Nephron progenitor cell (in vitro differentiated cells): ENCODE measurements around the gene VWA8.
"Not testable (repeated sequence)": the region's sequence is repeated elsewhere in the genome, so short reads cannot be mapped to it uniquely, and the experiment has no call there.

Experiments
- DNase-seq: peaks from one replicate; pipeline ENCODE4 v3.0.0; 2021
- H3K27ac Mint-ChIP-seq: 2 replicates; pipeline ENCODE4 v1.8.0; 2021; ENCODE audit warnings: mild to moderate bottlenecking, moderate library complexity, mixed read lengths
- H3K27me3 Mint-ChIP-seq: 2 replicates; pipeline ENCODE4 v1.8.0; 2021; ENCODE audit warnings: mild to moderate bottlenecking, low read depth, mixed read lengths; ENCODE audit not compliant: poor library complexity
- H3K36me3 Mint-ChIP-seq: 2 replicates; pipeline ENCODE4 v1.8.0; 2021; ENCODE audit warnings: low read depth, mixed read lengths
- H3K4me1 Mint-ChIP-seq: 2 replicates; pipeline ENCODE4 v1.8.0; 2021; ENCODE audit warnings: mixed read lengths
- H3K4me3 Mint-ChIP-seq: 2 replicates; pipeline ENCODE4 v1.8.0; 2021; ENCODE audit warnings: mild to moderate bottlenecking, moderate library complexity, mixed read lengths
- H3K9me3 Mint-ChIP-seq: 2 replicates; pipeline ENCODE4 v1.8.0; 2021; ENCODE audit warnings: mild to moderate bottlenecking, moderate library complexity, mixed read lengths
- CTCF ChIP-seq: fragments of 200-600 bp; sonication (generic); IDR thresholded peaks from 2 replicates; pipeline ENCODE4 v1.5.0; 2021; ENCODE audit warnings: antibody characterized with exemption

The VWA8 gene

GRCh38 chr13:41648314-41648935, 312.5 kb downstream of the VWA8 start:
- no peak overlapping the region for H3K27ac Mint-ChIP-seq
- peaks cover 7% of the 10 kb centered on the region for H3K27me3 Mint-ChIP-seq
- DNase-seq, result no peak
- H3K4me1 Mint-ChIP-seq, result peaks cover 29% of the 10 kb centered on the region
- no peak overlapping the region for H3K4me3 Mint-ChIP-seq
- peaks cover under 1% of the 10 kb centered on the region for H3K36me3 Mint-ChIP-seq
- no peaks in the 10 kb centered on the region for H3K9me3 Mint-ChIP-seq
- TF ChIP-seq CTCF, result no peak

GRCh38 chr13:41647699-41648313, 313.1 kb downstream of the VWA8 start:
- DNase-seq, H3K27me3 Mint-ChIP-seq, H3K36me3 Mint-ChIP-seq, H3K9me3 Mint-ChIP-seq, H3K4me3 Mint-ChIP-seq: not testable (repeated sequence)
- Mint-ChIP-seq H3K27ac (peak overlapping the region; percentile 88), H3K4me1 (peaks cover 32% of the 10 kb centered on the region)

DNA sequence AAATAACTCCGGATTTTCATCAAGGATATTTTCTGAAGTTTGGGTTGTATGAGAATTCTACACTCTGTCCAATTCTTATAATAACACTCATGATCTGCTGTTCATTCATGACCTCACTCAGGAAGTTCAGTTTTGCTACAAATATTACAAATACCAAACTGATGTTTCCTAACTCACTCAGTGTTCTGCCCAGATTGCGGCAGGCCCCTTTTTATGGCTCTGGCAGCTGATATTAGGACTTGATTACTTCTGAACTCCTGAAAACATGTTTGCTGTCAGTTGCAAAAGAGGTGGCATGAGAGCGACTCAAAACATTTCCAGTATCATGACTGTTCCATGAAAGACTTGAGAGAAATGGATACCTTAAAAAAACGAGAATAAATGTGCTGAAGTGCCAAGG, 315.6 kb downstream of the VWA8 start:
- Mint-ChIP-seq H3K4me1 (peaks cover 47% of the 10 kb centered on the region), H3K4me3 (no peak overlapping the region), H3K9me3 (no peaks in the 10 kb centered on the region), H3K27me3 (peaks cover 7% of the 10 kb centered on the region), H3K36me3 (no peaks in the 10 kb centered on the region), H3K27ac (no peak overlapping the region)
- TF ChIP-seq CTCF, result no peak
- no peak for DNase-seq

DNA sequence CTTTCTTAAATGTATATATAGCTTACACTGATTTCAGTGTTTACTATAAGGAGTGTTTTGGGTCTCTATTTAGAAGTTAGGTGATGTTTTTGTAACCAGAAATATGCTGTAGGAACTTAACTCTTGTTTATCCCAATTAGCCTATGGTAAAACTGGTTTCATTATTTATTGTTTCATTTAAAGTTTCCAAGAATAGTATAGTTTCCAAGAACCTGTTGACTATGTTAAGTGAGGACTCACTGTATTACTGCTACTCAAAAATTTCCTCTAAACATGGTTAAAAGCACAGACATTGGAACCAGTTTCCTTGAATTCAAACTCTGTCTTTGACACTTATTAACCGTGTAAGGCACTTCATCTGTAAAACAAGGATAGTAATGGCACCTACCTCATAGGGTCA, 316.2 kb downstream of the VWA8 start:
- Mint-ChIP-seq H3K36me3 (no peaks in the 10 kb centered on the region), H3K4me3 (no peak overlapping the region), H3K27me3 (peaks cover 7% of the 10 kb centered on the region), H3K27ac (no peak overlapping the region), H3K9me3 (no peaks in the 10 kb centered on the region), H3K4me1 (peaks cover 52% of the 10 kb centered on the region)
- no peak for TF ChIP-seq CTCF
- no peak for DNase-seq

DNA sequence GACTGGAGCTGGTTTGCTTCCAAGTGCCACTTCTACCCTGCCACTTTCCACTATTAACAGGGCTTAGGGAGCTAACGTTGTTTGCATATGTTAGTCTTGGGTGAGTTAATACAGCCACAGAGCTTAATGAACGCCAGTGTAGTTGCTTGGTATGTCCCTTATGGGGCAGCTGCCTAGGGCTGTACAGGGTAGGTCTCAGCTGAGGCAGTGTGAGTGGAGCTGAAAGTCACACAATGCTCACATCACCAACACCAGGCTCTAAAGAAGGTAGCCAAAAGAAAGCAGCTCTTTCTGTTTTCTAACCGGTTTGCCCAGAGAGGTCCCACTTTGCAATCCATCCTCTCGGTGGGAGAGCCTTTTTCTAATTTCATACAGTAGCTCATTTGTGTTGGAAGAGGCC, 317.4 kb downstream of the VWA8 start:
- Mint-ChIP-seq H3K27me3 (peaks cover 7% of the 10 kb centered on the region), H3K9me3 (no peaks in the 10 kb centered on the region), H3K36me3 (peaks cover 3% of the 10 kb centered on the region), H3K27ac (no peak overlapping the region), H3K4me1 (peaks cover 62% of the 10 kb centered on the region), H3K4me3 (no peak overlapping the region)
- TF ChIP-seq CTCF, result no peak
- no peak for DNase-seq

- no peak for DNase-seq
- Mint-ChIP-seq H3K27ac (no peak overlapping the region), H3K4me3 (no peak overlapping the region), H3K36me3 (peaks cover 7% of the 10 kb centered on the region), H3K9me3 (no peaks in the 10 kb centered on the region), H3K4me1 (peaks cover 58% of the 10 kb centered on the region), H3K27me3 (peaks cover 5% of the 10 kb centered on the region)
- no peak for TF ChIP-seq CTCF
These were observed 318.9 kb downstream of the VWA8 start for GRCh38 chr13:41641961-41642360.
